GM19438 (cell line): ENCODE data around the gene PARD3B.
A peak's percentile ranks its signal among the peaks of the same experiment; 100 is the strongest.

Experiments
- ATAC-seq: cut with Tn5 transposase; IDR thresholded peaks from one replicate; pipeline ENCODE4 v1.9.1; 2021; ENCODE audit warnings: low read depth; ENCODE audit not compliant: unreplicated experiment

The PARD3B gene

DNA sequence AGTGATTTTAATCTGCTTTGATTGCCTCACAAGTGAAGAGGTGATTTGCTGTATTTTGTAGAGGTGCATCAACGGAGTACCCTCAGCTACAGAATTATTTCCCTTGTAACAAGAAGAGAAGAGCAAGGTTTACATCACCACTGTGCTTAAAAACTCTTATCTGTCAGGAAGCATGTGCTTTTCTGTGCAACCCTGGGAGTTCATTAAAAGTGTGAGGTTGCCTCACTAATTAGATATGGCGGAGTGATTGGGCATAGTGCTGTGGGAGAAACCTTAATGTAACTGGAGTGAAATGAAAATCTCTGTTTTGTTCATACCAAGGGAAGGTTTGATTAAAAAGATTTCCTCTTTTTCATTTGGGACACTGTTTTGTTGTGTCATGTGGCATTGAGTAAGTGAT is 544.7 kb downstream of the PARD3B start:
- no peak for ATAC-seq

- ATAC-seq = no peak
Measured at GRCh38 chr2:205091411-205091810, 546.1 kb downstream of the PARD3B start.

GRCh38 chr2:205094031-205094430 is 548.8 kb downstream of the PARD3B start:
- ATAC-seq = no peak

DNA sequence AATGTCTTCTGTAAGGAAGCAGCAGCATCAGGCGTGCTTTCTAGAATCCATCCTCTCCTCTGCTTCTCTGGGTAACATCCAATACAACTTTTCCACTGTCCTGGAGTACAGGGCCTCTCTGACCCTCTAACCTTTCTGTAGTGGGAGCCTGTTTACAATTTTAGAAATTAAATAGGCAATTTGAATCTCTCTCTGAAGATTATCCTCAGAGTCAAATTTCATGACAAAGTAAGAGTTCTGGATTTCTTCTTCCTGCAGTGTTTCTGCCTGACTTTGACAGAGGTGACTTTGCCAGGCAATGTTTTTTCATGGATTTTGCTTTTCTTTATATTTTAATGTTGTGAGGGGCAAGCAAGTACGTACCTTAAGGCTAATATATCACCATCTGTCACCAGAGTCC is 558.4 kb downstream of the PARD3B start:
- ATAC-seq = no peak

GRCh38 chr2:205107810-205108209 is 562.5 kb downstream of the PARD3B start:
- no peak for ATAC-seq

- no peak for ATAC-seq
Measured at GRCh38 chr2:205115511-205115910, 570.2 kb downstream of the PARD3B start.

DNA sequence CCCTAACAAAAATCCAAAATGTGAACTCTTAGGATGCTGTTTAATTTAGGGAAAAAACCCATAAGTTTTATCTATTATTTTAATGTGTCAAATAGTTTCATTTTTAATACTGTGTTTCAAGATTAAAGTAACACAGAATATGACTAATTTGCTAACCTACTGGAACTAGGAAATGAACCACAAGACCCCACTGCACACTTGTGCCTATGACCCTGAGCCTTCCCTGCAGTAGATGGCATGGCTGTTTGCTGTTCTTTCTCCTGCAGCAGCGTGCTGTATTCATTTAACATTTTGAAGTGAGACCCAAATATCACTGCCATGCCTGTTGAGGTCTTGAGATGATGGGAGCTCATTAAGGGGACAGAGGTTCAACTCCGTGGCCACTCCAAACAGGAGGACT is 571.9 kb downstream of the PARD3B start:
- ATAC-seq = no peak

- no peak for ATAC-seq
Measured at GRCh38 chr2:205119136-205119535, 573.9 kb downstream of the PARD3B start.

DNA sequence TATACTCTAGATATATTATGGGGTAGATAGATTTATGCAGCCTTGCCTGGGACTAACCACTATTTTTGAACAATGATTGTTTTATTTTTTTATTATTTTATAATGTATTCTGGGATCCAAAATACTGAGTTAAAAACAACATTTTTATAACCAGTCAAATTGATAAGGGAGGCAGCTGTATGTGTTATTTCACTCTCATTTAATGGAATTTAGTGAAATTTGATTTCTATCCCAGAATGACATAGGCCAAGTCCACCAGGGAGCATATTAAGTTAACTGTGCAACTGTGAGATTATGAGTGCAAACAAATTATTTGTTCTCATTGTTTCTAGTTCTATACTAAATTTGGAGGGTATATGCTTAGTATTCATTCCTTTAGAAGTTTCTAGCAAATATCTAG is 583.5 kb downstream of the PARD3B start:
- ATAC-seq = no peak

GRCh38 chr2:205129531-205129930 is 584.3 kb downstream of the PARD3B start:
- no peak for ATAC-seq

- no peak for ATAC-seq
Measured at GRCh38 chr2:205130111-205130829, 585.0 kb downstream of the PARD3B start.

- no peak for ATAC-seq
Measured at GRCh38 chr2:205133544-205133943, 588.3 kb downstream of the PARD3B start.

DNA sequence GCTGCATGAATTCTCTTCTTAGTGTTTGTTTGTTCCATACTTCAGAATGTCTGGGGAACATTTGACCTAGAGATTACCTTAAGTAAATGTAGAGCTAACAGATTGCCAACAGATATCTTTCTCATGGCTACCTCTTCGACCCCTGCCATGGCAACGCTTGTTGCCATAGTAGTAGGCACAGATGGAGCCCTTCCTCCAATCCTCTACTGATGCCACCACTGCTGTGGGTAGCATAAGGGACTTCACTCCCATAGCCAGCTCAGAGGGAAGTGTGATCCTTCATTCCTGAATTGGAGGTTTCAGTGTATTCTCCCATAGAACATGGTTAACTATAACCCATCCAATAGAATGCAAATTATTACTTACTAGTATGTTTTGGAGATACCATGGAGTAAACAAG is 593.5 kb downstream of the PARD3B start:
- ATAC-seq = no peak

DNA sequence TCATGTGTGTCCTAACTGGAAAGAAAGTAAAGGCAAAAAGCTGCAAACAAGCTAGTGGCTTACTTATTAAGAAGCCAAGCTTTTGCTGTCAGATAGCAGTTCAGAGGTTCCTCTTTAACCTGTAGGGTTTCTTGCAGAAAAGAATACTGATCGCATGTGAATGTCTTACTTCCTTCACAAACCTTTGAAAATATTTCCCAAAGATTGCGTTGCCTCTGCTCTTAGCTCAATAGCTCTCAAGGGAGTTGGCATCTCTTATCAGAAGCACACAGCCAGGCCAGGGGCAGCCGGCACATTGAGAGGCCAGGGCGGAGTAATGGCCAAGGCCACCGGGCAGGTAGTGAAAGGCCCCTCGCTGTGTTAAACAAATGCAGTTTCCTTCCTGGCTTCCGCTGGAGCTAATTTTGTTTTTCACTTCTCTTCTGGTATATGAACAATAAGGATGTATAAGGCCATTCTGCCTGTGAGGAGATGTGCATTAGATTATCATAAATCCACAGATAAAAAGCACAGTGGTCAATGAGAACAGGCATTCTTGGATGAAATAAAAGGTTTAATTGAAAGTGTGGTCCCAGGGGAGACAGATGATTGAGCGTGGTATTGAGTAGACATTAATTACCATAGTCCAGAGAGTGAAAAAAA is 594.7 kb downstream of the PARD3B start:
- peak; percentile 95 for ATAC-seq

GRCh38 chr2:205141381-205141780 is 596.1 kb downstream of the PARD3B start:
- ATAC-seq = no peak

GRCh38 chr2:205145888-205146287 is 600.6 kb downstream of the PARD3B start:
- ATAC-seq = no peak

DNA sequence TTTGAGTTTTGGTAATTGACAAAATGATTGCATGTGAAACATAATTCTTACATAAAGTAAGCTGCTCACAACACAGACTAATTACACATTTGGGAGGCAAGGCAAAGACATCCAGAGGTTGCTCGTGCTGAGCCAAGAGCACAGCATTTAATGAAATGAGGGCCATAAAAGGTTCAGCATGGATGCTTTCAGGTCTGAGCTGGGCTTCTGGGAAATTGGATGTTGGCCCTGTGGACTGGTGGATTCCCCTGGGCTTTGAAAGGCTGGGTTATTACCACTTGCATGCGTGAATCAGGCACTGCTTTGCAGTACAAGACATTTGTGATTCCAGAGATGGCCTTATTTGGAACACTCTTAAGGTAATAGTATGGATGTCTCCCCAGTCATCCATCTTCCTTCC is 603.5 kb downstream of the PARD3B start:
- no peak for ATAC-seq

DNA sequence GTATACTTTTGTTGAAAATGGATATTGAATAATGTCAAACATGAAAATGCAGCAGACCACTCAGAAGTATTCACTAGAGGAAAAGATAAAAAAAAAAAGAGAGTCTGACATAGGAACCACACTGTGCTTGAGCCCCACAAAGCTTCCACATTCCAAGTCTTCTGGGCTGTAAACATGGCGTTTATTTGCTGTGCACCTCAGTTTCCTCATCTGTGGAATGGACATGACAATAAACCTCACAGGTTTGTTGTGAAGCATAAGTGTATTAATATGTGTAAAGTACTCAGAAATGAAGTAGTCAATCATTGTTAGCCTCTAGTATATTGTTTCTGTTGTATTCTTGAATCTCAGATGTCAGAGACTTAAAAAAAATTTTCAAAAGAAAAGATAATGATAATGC is 611.2 kb downstream of the PARD3B start:
- no peak for ATAC-seq

DNA sequence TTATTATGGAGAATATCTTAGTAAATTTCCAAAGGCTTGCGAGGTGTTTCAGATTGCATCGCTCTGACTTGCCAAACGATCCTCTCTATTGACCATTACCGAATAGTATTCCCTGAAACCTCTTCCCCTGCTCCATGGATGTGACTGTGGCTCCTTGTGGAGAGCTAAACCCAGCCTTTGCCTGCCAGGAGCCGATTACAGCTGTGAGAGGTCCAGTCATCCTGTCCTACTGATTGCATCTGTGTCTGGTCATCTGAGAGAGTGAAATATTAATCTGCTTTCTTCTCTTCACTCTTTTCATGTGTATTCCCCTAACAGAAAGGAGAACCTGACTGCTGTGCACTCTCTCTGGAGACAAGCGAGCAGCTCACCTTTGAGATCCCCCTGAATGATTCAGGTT is 613.1 kb downstream of the PARD3B start:
- ATAC-seq = no peak

GRCh38 chr2:205161156-205161839 is 616.0 kb downstream of the PARD3B start:
- ATAC-seq = peak; percentile 53

DNA sequence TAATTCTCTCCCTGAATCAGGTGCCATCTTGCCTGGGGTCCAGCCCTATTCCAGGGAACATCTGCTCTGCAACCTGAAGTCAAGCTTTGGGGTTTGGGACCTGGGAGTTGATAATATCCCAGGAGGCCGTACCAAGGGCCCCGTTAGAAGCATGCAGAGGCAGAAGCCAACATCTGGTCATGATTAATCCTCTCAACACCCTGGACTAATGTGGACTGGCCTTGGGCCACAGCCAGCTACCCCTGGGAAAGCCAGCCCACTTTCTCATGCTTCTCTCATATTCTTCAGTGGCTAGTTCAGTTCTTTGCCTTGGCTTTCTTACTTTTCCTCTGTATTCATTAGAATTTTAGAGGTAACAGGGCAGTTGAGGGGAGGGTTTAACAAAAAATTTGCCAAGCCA is 621.5 kb downstream of the PARD3B start:
- no peak for ATAC-seq

DNA sequence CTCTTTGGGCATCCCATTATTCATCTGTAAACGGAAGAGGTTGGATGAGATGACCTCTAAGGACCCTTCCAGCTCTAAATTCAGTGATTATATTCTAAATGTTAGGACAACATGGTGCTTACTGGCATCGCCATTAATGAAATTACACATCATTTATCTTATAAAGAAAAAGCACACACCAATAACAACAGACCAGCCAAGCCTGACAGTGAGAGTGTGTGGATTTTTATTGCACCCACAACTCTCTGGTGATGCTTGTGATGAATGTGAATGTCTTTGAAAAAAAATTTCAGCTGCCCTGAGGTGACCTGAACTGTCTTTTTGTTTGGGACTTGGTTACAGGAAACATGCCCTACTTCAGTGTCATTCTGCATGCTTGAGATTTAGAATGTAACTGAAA is 623.7 kb downstream of the PARD3B start:
- ATAC-seq = no peak
